NCI-H1105 treated with DMSO at 0.1 percent for 48 hours (cell line): ENCODE data around the gene CDH4.
A peak's percentile ranks its signal among the peaks of the same experiment; 100 is the strongest.

Experiments
- DNase-seq: peaks from one replicate; lab custom pipeline; 2025; lab: John Stamatoyannopoulos, UW

Gene CDH4

DNA sequence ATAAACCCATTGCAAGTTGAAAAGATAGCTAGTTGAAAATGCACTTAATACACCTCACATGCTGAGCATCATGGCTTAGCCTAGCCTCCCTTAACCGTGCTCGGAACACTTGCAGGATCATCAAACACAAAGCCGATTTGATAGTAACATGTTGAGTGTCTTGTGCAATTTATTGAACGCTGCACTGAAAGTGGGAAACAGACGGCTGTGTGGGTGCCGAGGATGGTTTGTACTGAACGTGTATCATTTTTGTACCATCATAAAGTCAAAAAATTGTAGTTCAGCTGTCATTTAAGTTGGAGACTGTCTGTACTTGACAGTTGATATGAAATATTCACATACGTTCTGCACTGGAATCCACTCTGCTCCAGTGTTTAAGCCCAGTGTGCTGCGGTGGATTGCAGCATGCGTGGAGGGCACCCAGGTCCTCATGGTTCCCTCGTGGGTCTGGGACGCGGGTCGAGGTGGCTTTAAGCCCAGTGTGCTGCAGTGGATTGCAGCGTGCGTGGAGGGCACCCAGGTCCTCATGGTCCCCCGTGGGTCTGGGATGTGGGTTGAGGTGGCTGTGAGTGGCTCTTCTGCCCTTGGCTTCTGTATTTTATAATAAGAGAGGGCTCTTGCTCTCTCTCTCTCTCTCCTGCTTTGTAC is 77.0 kb downstream of the CDH4 start:
- DNase-seq, result no peak

GRCh38 chr20:61330441-61330840 is 78.4 kb downstream of the CDH4 start:
- no peak for DNase-seq

DNA sequence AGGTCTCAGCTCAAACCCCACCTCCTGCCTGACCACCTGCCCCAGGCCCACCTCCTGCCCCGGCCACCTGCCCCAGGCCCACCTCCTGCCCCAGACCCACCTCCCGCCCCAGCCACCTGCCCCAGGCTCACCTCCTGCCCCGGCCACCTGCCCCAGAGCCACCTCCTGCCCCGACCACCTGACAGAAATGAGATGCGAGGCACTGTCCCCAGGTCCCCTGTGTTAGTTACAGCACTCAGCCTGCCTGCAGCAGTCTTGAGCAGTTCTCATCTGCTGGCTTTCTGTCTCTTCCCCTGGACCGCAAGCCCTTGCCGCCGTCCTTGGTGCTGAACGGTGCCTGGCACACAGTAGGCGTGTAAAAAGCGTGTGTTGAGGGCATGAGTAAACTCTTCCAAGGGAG is 79.5 kb downstream of the CDH4 start:
- DNase-seq, result no peak

DNA sequence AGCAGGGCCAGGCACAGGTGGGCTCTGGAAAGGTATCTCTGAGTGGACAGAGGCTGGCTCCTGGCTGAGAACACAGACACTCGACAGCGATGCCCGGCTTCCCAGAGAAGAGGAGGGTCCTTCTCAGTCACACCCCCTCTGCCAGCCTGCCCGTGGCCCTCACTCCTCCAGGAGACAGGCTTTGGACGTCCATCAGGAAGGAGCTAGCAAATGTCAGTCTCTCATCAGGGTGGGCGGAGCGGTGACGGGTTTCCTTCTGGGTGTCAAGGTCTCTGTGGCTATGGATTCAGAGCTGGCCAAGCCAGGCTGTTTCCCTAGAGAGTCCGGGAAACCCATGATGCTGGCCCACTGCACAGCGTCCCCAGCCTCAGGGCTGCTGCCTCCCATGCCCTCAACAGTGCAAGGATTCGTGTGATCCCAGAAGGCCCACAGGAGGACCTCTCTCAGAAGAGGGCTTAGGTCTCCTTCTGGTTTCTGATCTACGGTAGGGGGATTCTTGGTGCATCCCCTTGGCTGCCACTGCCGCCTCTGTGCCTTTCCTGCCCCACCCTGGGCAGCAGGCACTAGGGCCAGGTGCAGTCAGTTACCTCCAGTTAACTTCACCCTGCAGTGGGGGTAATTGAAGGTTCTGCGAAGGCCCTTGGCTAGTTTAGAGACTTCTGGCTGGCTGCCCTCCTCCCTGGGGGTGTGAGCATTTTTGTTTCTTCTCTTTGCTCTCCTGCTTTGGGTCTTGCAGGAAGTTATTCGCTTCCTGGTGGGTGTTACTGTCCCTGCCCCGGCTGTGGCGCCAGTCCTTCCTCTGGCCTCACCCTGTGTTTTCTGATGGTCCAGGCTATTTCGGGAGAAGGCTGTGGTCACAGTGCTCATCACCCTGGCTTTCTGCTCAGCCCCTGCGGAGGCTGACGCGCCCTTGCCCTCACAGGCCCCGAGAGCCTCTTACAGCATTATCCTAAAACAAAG is 80.2 kb downstream of the CDH4 start:
- DNase-seq, result no peak

DNA sequence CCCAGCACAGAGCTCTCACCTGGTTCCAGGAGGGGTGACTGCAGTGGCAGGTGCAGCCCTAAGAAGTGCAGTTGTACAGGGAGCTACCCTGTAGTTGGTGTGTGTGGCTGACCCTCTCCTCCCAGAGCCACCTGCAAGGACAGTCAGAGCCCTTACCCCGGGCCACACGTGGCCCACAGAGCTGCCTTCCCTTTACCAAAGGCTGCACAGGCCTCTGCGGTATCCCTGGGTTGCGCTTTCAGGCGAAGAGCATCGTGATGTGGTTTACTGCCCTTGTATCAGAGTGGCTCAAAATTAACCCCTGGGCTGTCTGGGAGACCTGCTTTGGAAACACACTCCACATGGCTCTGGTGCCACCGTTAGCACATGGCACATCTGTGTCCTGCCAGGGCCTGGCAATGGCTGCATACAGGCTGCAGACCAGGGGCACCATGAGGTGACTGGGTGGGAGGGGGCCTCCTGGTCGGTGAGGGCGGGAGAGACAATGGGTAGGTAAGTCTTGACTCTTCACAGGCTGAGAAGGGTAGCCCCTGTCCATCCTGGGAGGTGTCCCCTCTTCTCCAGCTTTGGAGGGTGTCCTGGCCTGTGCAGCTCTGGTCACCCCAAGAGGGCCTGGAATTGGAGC is 81.5 kb downstream of the CDH4 start:
- no peak for DNase-seq

GRCh38 chr20:61340157-61340556 is 88.1 kb downstream of the CDH4 start:
- DNase-seq, result no peak

GRCh38 chr20:61341605-61342004 is 89.5 kb downstream of the CDH4 start:
- DNase-seq, result no peak

- no peak for DNase-seq
Observed at GRCh38 chr20:61343934-61344333, 91.9 kb downstream of the CDH4 start.

- no peak for DNase-seq
Observed at GRCh38 chr20:61345656-61346055, 93.6 kb downstream of the CDH4 start.

DNA sequence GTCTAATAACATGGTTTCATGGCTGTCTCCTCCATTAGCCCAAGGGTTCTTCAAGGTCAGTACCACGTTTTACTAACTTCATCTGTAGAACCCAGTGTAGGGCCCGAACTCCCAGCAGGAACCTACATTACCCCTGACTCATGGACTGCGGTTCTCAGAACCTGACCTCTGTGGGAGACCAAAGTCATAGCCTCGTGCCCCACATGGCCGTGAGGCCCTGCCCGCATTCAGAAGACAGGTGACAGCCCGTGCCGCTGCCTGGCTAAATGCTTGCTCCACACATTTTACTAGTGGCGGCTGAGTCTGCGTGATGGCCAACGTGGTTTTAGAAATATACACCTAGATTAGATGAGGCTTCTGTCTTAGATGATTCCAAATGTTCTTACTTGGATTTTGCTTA is 94.9 kb downstream of the CDH4 start:
- no peak for DNase-seq

DNA sequence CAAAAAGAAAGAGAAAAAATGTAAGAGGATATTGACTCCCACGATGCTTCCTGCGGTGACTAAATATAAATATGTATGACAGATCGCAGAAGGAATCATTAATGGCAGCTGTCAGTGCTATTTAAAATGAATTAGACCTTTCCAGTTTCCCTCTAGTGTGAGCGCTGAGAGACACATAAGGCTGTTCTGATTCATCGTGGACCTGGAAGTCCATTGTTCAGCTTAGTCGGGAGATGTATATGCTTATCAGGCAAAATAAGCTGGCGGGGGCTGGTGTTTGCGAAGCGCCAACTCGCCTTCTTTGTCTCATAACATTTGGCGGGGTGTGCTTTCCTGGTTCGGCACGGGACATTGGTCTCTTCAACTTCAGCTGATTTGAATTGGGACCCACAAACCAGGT is 95.4 kb downstream of the CDH4 start:
- no peak for DNase-seq

DNA sequence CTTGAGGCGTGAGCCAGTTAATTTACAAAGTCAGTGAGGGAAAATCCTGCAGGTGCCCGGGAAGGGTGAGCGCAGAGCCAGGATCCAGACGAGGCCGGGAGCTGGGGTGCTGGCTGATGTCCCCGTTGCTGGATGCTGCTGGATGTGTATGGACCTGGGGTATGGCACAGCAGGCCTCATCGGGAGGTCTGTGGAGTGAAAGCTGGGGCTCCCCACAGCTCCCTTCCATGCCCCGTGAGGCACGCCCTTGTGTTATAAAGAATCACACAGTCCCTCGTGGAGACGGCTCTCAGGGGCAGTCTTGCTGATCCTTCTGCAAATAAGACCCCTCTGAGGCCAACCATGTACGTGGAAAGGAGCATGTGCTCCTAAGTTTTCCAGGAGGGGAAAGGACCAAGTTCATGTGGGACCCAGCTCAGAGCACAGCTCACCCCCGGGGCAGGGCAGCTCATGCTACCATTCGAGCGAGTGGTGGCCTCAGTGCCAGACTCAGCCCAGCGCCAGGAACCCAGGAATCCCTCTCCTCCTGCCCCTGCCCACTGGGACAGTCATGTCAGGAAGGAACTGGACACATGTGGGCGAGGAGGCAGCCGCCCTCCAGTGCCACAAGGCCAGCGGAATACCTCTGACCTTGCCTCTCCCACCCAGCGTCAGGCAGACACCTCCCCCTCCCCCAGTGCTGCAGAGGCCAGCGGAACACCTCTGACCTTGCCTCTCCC is 97.5 kb downstream of the CDH4 start:
- DNase-seq, result no peak

DNA sequence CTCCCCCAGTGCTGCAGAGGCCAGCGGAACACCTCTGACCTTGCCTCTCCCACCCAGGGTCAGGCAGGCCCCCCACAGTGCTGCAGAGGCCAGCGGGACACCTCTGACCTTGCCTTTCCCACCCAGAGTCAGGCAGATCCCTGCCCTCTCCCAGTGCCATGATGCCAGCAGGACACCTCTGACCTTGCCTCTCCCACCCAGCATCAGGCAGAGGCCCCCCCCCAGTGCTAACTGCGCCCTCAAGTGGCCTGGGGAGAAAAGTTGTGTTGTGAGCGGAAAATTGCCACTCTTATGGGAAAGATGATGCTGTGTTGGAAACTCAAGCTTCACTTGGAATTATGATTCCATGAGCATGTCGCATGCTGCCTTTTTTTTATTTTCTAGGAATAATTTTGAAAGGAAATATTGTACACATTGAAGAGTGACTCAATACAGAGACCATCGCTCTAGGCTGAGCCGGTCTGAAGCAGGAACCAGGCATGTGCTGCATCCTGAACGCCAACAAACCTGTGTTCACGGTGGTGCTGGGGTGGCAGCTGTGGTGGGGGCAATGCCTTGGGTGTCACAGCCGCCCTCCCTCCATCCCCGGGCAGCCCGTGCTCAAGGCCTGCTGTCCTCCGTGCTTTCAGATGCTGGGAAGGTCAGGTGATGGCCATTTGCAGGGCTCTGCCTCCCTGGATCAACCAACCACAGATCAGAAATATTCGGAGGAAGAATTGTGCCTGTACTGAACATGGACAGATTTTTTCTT is 98.6 kb downstream of the CDH4 start:
- DNase-seq, result no peak

- DNase-seq, result peak; percentile 30
Observed at GRCh38 chr20:61352346-61353260, 100.5 kb downstream of the CDH4 start.

DNA sequence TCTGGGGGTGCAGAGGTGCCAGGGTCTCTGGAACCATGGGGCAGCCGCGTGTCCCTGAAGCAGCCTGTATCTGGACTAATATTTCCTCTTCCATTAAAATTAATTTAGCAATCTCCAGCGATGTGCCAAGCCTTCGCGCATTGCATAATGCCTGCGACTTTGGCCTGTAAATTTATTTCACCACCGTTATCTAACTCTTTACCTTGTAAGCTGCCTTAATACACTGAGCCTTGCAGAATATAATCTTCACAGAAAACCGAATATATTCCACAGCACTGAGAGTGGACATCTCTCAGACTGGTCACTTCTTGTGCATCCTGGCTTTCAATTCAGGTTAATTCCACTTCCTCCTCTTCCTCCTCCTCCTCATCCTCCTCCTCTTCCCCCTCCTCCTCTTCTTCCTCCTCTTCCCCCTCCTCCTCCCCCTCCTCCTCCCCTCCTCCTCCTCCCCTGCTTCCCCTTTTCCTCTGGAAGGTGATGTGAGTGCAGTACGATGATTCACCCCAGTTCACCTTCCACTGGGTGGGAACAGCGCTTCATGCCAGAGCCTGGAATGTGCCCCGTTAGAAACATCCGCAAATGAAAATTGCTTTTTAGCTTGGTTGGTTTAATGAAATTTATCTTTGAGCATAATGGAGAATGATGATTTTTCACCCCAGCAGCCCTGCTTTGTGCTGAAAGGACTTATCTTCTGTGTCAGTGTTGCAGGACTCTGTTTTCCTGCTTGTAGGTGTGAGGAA is 101.4 kb downstream of the CDH4 start:
- DNase-seq, result no peak

- DNase-seq, result no peak
Observed at GRCh38 chr20:61354001-61354390, 101.9 kb downstream of the CDH4 start.

DNA sequence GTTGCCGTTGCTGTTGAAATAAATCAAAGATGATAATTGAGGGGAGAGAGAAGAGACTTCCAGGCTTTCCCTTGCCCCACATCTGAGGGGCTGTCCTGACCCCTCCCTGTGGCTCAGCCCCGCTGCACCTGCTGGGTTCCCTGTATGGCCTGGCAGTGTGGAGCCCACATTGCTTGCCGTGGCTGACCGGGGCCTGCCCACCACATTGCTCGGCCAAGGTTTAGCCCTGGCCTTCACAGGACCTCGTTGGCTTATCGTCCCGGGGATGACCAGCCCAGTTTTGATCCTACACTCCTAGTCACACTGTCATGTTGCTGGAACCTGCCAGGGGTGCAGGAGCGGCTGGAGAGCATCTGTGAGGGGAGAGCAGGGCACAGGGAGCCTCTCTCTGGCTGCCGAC is 102.4 kb downstream of the CDH4 start:
- DNase-seq, result no peak

- no peak for DNase-seq
Observed at GRCh38 chr20:61354901-61355495, 102.9 kb downstream of the CDH4 start.

GRCh38 chr20:61355585-61355984 is 103.5 kb downstream of the CDH4 start:
- no peak for DNase-seq
